ENCODE data around the gene GFOD2. TPM values are rescaled to one million over a fixed set of nuclear protein-coding genes. Genes with fewer than 3 reads are reported as not detected.

The GFOD2 gene
- total RNA-seq, 2 experiments from 2014 or later, result 16.2 to 18.0 TPM

- ChIA-PET CTCF (ENCODE audit: unreplicated experiment) (no interaction called here), POLR2A (no interaction called here)
- intact Hi-C loops (cut with micrococcal nuclease; ENCODE audit: unreplicated experiment), result no loop called here
- BruUV-seq (replicated peaks), result no TSS peak
- Histone ChIP-seq H3K36me3 (ENCODE audit: insufficient read depth, low read length) (peaks cover 90% of the 10 kb centered on the region), H3K9me3 (ENCODE audit: low read length) (no peaks in the 10 kb centered on the region), H3K79me2 (ENCODE audit: insufficient read depth, low read depth, low read length) (no peaks in the 10 kb centered on the region), H4K20me1 (ENCODE audit: insufficient read depth, low read length) (0 out of 2 replicates have a peak, but pooled peaks cover 3% of the 10 kb centered on the region), H3K4me2 (ENCODE audit: low read length) (no peak overlapping the region), H3K9me2 (ENCODE audit: insufficient read depth, low read length) (no peaks in the 10 kb centered on the region), H2AFZ (ENCODE audit: low read length) (no peak overlapping the region), H3K4me3 (ENCODE audit: low read depth, low read length, poor library complexity, severe bottlenecking) (no peak overlapping the region), H3K4me1 (ENCODE audit: insufficient read depth, low read length, poor library complexity, severe bottlenecking) (no peaks in the 10 kb centered on the region), H3K27ac (ENCODE audit: low read depth, low read length, poor library complexity, severe bottlenecking) (no peak overlapping the region)
- TF ChIP-seq EZH2phosphoT487 (IDR thresholded peaks at IDR 0.05; ENCODE audit: borderline replicate concordance, low read depth, low read length) (no peak), CTCF (conservative IDR thresholded peaks at IDR 0.05; ENCODE audit: low read length) (no peak)
- no peak for DNase-seq (ENCODE audit: low spot score)
These were observed 90.9 kb downstream of the GFOD2 start for GRCh38 chr16:67628216-67628615.

Other genes with a start within 250 kb of the GFOD2 start
- gene ATP6V0D1, start 238.2 kb downstream of the GFOD2 start, total RNA-seq (2014; rRNA removed; shearing (Covaris generic)), result 13.5 and 24.4 TPM in 2 replicates
- 34.0 and 38.0 TPM in 2 replicates for gene ATP6V0D1, start 238.2 kb downstream of the GFOD2 start, total RNA-seq (2022)
- gene AGRP, start 235.8 kb downstream of the GFOD2 start, total RNA-seq (2014; rRNA removed; shearing (Covaris generic)), result not detected in 2 replicates
- 0.52 TPM in 1 of 2 replicates, not detected in the other for gene AGRP, start 235.8 kb downstream of the GFOD2 start, total RNA-seq (2022)
- gene RIPOR1, start 190.5 kb downstream of the GFOD2 start, total RNA-seq (2014; rRNA removed; shearing (Covaris generic)), result 8.9 and 9.7 TPM in 2 replicates
- gene RIPOR1, start 190.5 kb downstream of the GFOD2 start, total RNA-seq (2022), result 26.4 and 40.2 TPM in 2 replicates
- 70.6 and 72.1 TPM in 2 replicates for gene CTCF, start 156.8 kb downstream of the GFOD2 start, total RNA-seq (2014; rRNA removed; shearing (Covaris generic))
- 83.5 and 93.3 TPM in 2 replicates for gene CTCF, start 156.8 kb downstream of the GFOD2 start, total RNA-seq (2022)
- 98.0 and 114 TPM in 2 replicates for gene CARMIL2, start 74.2 kb downstream of the GFOD2 start, total RNA-seq (2014; rRNA removed; shearing (Covaris generic))
- 200 and 202 TPM in 2 replicates for gene CARMIL2, start 74.2 kb downstream of the GFOD2 start, total RNA-seq (2022)
- gene ACD, start 59.1 kb downstream of the GFOD2 start, total RNA-seq (2014; rRNA removed; shearing (Covaris generic)), result 33.7 and 41.7 TPM in 2 replicates
- 45.4 and 50.2 TPM in 2 replicates for gene ACD, start 59.1 kb downstream of the GFOD2 start, total RNA-seq (2022)
- gene PARD6A, start 58.4 kb downstream of the GFOD2 start, total RNA-seq (2014; rRNA removed; shearing (Covaris generic)), result 12.3 and 23.3 TPM in 2 replicates
- gene PARD6A, start 58.4 kb downstream of the GFOD2 start, total RNA-seq (2022), result 10.5 and 14.0 TPM in 2 replicates
- 15.7 and 18.3 TPM in 2 replicates for gene ENKD1, start 52.6 kb downstream of the GFOD2 start, total RNA-seq (2014; rRNA removed; shearing (Covaris generic))
- gene ENKD1, start 52.6 kb downstream of the GFOD2 start, total RNA-seq (2022), result 8.1 and 8.4 TPM in 2 replicates
- gene C16orf86, start 52.5 kb downstream of the GFOD2 start, total RNA-seq (2014; rRNA removed; shearing (Covaris generic)), result 4.7 and 8.5 TPM in 2 replicates
- 6.8 and 7.8 TPM in 2 replicates for gene C16orf86, start 52.5 kb downstream of the GFOD2 start, total RNA-seq (2022)
- gene RANBP10, start 87.2 kb upstream of the GFOD2 start, total RNA-seq (2014; rRNA removed; shearing (Covaris generic)), result 6.7 and 12.3 TPM in 2 replicates
- 20.0 and 21.4 TPM in 2 replicates for gene RANBP10, start 87.2 kb upstream of the GFOD2 start, total RNA-seq (2022)
- 0.28 and 0.76 TPM in 2 replicates for gene TSNAXIP1, start 87.6 kb upstream of the GFOD2 start, total RNA-seq (2014; rRNA removed; shearing (Covaris generic))
- 0.68 and 0.91 TPM in 2 replicates for gene TSNAXIP1, start 87.6 kb upstream of the GFOD2 start, total RNA-seq (2022)
- gene THAP11, start 123.0 kb upstream of the GFOD2 start, total RNA-seq (2014; rRNA removed; shearing (Covaris generic)), result 52.9 and 66.3 TPM in 2 replicates
- gene THAP11, start 123.0 kb upstream of the GFOD2 start, total RNA-seq (2022), result 38.8 and 39.5 TPM in 2 replicates
- gene NUTF2, start 127.6 kb upstream of the GFOD2 start, total RNA-seq (2014; rRNA removed; shearing (Covaris generic)), result 168 and 187 TPM in 2 replicates
- gene NUTF2, start 127.6 kb upstream of the GFOD2 start, total RNA-seq (2022), result 143 and 144 TPM in 2 replicates
- gene CENPT, start 128.4 kb upstream of the GFOD2 start, total RNA-seq (2014; rRNA removed; shearing (Covaris generic)), result 74.7 and 85.3 TPM in 2 replicates
- 48.9 and 55.4 TPM in 2 replicates for gene CENPT, start 128.4 kb upstream of the GFOD2 start, total RNA-seq (2022)
- gene EDC4, start 153.7 kb upstream of the GFOD2 start, total RNA-seq (2014; rRNA removed; shearing (Covaris generic)), result 58.4 and 89.6 TPM in 2 replicates
- gene EDC4, start 153.7 kb upstream of the GFOD2 start, total RNA-seq (2022), result 86.6 and 100 TPM in 2 replicates
- 0.66 and 1.7 TPM in 2 replicates for gene NRN1L, start 165.6 kb upstream of the GFOD2 start, total RNA-seq (2014; rRNA removed; shearing (Covaris generic))
- gene NRN1L, start 165.6 kb upstream of the GFOD2 start, total RNA-seq (2022), result 0.80 and 1.2 TPM in 2 replicates
- 9.7 and 10.4 TPM in 2 replicates for gene PSKH1, start 173.9 kb upstream of the GFOD2 start, total RNA-seq (2014; rRNA removed; shearing (Covaris generic))
- gene PSKH1, start 173.9 kb upstream of the GFOD2 start, total RNA-seq (2022), result 23.8 and 27.1 TPM in 2 replicates
- 5.9 and 9.6 TPM in 2 replicates for gene CTRL, start 212.5 kb upstream of the GFOD2 start, total RNA-seq (2014; rRNA removed; shearing (Covaris generic))
- gene CTRL, start 212.5 kb upstream of the GFOD2 start, total RNA-seq (2022), result 4.0 and 5.1 TPM in 2 replicates
- gene PSMB10, start 217.5 kb upstream of the GFOD2 start, total RNA-seq (2014; rRNA removed; shearing (Covaris generic)), result 179 and 227 TPM in 2 replicates
- gene PSMB10, start 217.5 kb upstream of the GFOD2 start, total RNA-seq (2022), result 89.9 and 98.2 TPM in 2 replicates
- 4.1 and 4.4 TPM in 2 replicates for gene LCAT, start 224.8 kb upstream of the GFOD2 start, total RNA-seq (2014; rRNA removed; shearing (Covaris generic))
- gene LCAT, start 224.8 kb upstream of the GFOD2 start, total RNA-seq (2022), result 9.8 and 10.8 TPM in 2 replicates
- 8.3 and 10.0 TPM in 2 replicates for gene SLC12A4, start 249.3 kb upstream of the GFOD2 start, total RNA-seq (2014; rRNA removed; shearing (Covaris generic))
- gene SLC12A4, start 249.3 kb upstream of the GFOD2 start, total RNA-seq (2022), result 16.7 and 22.5 TPM in 2 replicates

Measured in OCI-LY7 (cell line).